IPS-NIHi11 (cell line): Measurements from ENCODE around the gene PSMC4.
"Not testable (repeated sequence)": the region's sequence is repeated elsewhere in the genome, so short reads cannot be mapped to it uniquely, and the experiment has no call there.

ENCODE experiments used
- DNase-seq: peaks from one replicate; pipeline ENCODE4 v3.0.0; 2012; ENCODE audit warnings: mixed read lengths, low spot score

PSMC4 gene

GRCh38 chr19:39946532-39946931 lies 24.4 kb upstream of the PSMC4 start:
- DNase-seq: no peak

- DNase-seq: no peak
Observed at GRCh38 chr19:39949026-39949747, 21.8 kb upstream of the PSMC4 start.

GRCh38 chr19:39951065-39951650 lies 19.8 kb upstream of the PSMC4 start:
- DNase-seq: no peak

- no peak for DNase-seq
Observed at GRCh38 chr19:39951686-39952085, 19.3 kb upstream of the PSMC4 start.

- DNase-seq: no peak
Observed at GRCh38 chr19:39953915-39954314, 17.1 kb upstream of the PSMC4 start.

GRCh38 chr19:39957886-39958285 lies 13.1 kb upstream of the PSMC4 start:
- not testable (repeated sequence) for DNase-seq

- DNase-seq: not testable (repeated sequence)
Observed at GRCh38 chr19:39958942-39959341, 12.0 kb upstream of the PSMC4 start.

GRCh38 chr19:39959407-39959806 lies 11.6 kb upstream of the PSMC4 start:
- not testable (repeated sequence) for DNase-seq

- no peak for DNase-seq
Observed at GRCh38 chr19:39963898-39964297, 7.1 kb upstream of the PSMC4 start.

- DNase-seq: no peak
Observed at GRCh38 chr19:39966617-39967016, 4.3 kb upstream of the PSMC4 start.

GRCh38 chr19:39967561-39967960 lies 3.4 kb upstream of the PSMC4 start:
- DNase-seq: no peak

- DNase-seq: no peak
Observed at GRCh38 chr19:39968789-39969188, 2.2 kb upstream of the PSMC4 start.

GRCh38 chr19:39969266-39969665 lies 1.7 kb upstream of the PSMC4 start:
- no peak for DNase-seq

- DNase-seq: no peak
Observed at GRCh38 chr19:39969681-39970424, 1.1 kb upstream of the PSMC4 start.

- DNase-seq: peak; percentile 36
Observed at GRCh38 chr19:39970425-39970674, 615 bp upstream of the PSMC4 start.

GRCh38 chr19:39971380-39972035 lies 543 bp downstream of the PSMC4 start:
- DNase-seq: peak; percentile 35

- no peak for DNase-seq
Observed at GRCh38 chr19:39974377-39975155, 3.6 kb downstream of the PSMC4 start.

- DNase-seq: no peak
Observed at GRCh38 chr19:39982883-39983282, 11.9 kb downstream of the PSMC4 start.

- DNase-seq: no peak
Observed at GRCh38 chr19:39983695-39984300, 12.8 kb downstream of the PSMC4 start.

- DNase-seq: no peak
Observed at GRCh38 chr19:39986643-39987042, 15.7 kb downstream of the PSMC4 start.

- DNase-seq: no peak
Observed at GRCh38 chr19:39987167-39987566, 16.2 kb downstream of the PSMC4 start.

GRCh38 chr19:39987596-39987995 lies 16.6 kb downstream of the PSMC4 start:
- no peak for DNase-seq
